Type B pancreatic cell (in vitro differentiated cells): Measurements from ENCODE around the gene FAM78A. TPM values are rescaled to one million over a fixed set of nuclear protein-coding genes. Genes with fewer than 3 reads are reported as not detected.

ENCODE experiments used
- DNase-seq: peaks from one replicate; pipeline ENCODE4 v3.0.0; 2021; ENCODE audit warnings: mixed read lengths; ENCODE audit not compliant: unreplicated experiment; ENCODE audit errors: extremely low spot score
- H3K27ac Mint-ChIP-seq: 2 replicates; pipeline ENCODE4 v1.8.0; 2021; ENCODE audit warnings: mild to moderate bottlenecking, mixed read lengths
- H3K27me3 Mint-ChIP-seq: 2 replicates; pipeline ENCODE4 v1.8.0; 2021; ENCODE audit warnings: mixed read lengths
- H3K36me3 Mint-ChIP-seq: 2 replicates; pipeline ENCODE4 v1.8.0; 2021; ENCODE audit warnings: mixed read lengths
- H3K4me1 Mint-ChIP-seq: one replicate; pipeline ENCODE4 v1.8.0; 2021; ENCODE audit warnings: mixed read lengths; ENCODE audit not compliant: unreplicated experiment
- H3K4me3 Mint-ChIP-seq: 2 replicates; pipeline ENCODE4 v1.8.0; 2021; ENCODE audit warnings: mild to moderate bottlenecking, mixed read lengths
- H3K9me3 Mint-ChIP-seq: 2 replicates; pipeline ENCODE4 v1.8.0; 2021; ENCODE audit warnings: mixed read lengths
- long read RNA-seq: library from polyadenylated mRNA; unstranded; transcript quantifications from one replicate; pipeline ENCODE4 v2.0.0, GENCODE V29; 2020
- total RNA-seq: library from RNA; stranded (reverse); gene quantifications from 2 replicates; pipeline ENCODE4 v1.2.1, GENCODE V29; 2021; ENCODE audit warnings: low replicate concordance
- TF ChIP-seq, protein P1 (sequence below): fragments of 200-600 bp; sonication (generic); conservative IDR thresholded peaks from 2 replicates; pipeline ENCODE4 v1.5.0; 2021; ENCODE audit warnings: antibody characterized with exemption, mild to moderate bottlenecking

FAM78A gene, protein sequence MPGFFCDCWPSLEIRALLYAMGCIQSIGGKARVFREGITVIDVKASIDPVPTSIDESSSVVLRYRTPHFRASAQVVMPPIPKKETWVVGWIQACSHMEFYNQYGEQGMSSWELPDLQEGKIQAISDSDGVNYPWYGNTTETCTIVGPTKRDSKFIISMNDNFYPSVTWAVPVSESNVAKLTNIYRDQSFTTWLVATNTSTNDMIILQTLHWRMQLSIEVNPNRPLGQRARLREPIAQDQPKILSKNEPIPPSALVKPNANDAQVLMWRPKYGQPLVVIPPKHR
- 0.79 and 1.9 TPM in 2 replicates for total RNA-seq
- long read RNA-seq = 0 reads

DNA sequence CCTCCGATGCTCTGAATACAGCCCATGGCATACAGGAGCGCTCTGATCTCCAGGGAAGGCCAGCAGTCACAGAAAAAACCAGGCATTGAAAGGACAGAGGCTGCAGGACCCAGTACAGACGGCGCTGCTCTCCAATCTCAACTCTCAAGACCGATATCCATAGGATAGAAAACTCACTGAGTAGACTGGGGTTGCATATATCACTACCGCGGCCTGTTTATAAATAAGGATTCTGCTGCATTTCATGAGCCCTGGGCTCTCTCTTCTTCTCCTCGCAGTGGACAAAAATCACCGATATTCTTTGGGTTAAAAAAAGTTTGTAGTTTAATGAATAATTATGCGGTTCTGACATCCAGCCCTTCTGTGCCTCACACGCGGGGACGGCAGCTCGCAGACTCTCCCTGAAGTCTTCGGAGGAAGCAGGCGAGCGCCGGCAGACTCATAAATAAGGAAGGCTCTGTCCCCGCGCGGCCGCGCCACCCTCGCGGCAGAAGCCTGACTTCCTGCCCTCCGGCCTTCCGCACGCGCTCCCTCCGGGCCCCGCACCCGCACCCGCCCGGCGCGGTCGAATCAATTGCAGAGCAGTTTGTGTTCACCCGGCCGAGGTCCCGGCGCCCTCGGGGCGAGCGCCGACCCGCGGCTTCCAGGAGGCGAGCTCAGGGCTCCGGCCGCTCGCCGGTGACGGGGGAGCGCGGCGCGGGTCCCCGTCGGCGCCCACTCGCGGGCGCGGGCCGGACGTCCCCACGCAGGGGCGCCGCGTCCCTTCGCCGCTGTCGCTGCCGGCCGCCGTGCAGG lies at the start of gene FAM78A:
Gene FAM78A (minus strand): TSS at position 417 of the 795 bp plus-strand sequence. CDS start 331 bp downstream, at position 86.
- Mint-ChIP-seq H3K4me1 (no peaks in the 10 kb centered on the region), H3K9me3 (no peaks in the 10 kb centered on the region), H3K36me3 (no peaks in the 10 kb centered on the region), H3K27ac (no peak within 1 kb of the TSS), H3K27me3 (peaks cover 56% of the 10 kb centered on the region), H3K4me3 (peak within 1 kb of the TSS; percentile 39)
- TF ChIP-seq, protein P1, sequence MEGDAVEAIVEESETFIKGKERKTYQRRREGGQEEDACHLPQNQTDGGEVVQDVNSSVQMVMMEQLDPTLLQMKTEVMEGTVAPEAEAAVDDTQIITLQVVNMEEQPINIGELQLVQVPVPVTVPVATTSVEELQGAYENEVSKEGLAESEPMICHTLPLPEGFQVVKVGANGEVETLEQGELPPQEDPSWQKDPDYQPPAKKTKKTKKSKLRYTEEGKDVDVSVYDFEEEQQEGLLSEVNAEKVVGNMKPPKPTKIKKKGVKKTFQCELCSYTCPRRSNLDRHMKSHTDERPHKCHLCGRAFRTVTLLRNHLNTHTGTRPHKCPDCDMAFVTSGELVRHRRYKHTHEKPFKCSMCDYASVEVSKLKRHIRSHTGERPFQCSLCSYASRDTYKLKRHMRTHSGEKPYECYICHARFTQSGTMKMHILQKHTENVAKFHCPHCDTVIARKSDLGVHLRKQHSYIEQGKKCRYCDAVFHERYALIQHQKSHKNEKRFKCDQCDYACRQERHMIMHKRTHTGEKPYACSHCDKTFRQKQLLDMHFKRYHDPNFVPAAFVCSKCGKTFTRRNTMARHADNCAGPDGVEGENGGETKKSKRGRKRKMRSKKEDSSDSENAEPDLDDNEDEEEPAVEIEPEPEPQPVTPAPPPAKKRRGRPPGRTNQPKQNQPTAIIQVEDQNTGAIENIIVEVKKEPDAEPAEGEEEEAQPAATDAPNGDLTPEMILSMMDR = no peak
- DNase-seq = no peak

DNA sequence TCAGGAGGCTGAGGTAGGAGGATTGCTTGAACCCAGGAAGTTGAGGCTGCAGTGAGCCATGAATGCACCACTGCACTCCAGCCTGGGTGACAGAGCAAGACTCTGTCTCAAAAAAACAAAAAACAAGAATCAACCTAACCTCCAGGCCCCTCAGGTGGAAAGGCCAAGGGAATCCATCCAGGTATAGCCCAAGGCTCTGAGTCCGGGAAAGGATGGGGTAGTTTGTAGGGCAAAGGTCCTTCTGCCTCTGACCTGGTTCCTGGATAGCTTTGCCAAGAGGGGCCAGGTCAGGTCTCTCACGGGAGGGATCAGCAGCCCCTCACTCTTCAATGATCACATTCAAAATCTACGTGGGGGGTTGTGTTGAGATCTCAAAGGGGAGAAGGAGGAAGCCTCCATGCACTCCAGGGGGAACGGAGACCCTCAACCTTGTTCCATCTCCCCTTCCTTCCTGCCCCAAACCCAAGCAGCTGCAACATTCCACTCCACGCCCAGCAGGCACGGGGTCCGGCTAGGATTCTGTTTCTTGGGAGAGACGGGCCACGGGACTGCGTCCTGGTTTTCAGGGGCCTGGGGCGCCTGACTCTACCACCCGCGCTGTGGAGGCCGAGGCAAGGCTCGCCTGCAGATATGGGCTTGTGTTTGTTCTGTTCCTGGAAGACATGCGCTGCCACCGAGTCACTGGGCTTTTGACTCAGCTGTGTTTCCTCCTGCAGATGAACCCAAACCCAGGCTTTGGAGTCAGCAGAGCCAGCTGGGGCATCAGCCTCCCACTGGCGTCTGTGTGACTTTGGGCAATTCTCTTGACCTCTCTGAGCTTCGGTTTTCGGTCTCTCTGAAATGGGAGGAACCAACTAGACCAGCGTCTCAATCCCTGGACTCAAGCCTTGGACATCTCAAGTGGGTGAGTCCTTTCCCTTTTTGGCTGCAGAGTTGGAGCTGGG lies 48.7 kb upstream of the FAM78A start:
- Mint-ChIP-seq H3K27ac (no peak overlapping the region), H3K9me3 (no peaks in the 10 kb centered on the region), H3K27me3 (no peaks in the 10 kb centered on the region), H3K4me3 (no peak overlapping the region), H3K4me1 (no peaks in the 10 kb centered on the region), H3K36me3 (no peaks in the 10 kb centered on the region)
- TF ChIP-seq, protein P1 = no peak
- no peak for DNase-seq

DNA sequence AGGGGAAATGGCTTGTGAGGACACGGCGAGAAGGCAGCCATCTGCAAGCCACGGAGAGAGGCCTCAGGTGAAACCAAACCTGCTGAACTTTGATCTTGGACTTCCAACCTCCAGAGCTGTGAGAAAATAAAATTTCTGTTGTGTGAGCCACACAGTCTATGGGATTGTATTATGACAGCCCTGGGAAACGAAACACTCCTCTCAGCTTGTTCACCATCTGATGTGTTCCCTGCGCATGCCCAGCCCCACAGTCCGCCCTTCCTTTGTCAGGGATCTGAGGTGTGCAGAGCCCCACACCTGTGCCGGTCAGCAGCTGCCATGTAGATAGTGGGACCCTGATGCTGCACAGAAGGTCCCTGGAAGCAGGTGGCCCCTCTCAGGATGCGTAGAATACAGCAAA lies 47.3 kb upstream of the FAM78A start:
- Mint-ChIP-seq H3K36me3 (no peaks in the 10 kb centered on the region), H3K4me1 (peaks cover under 1% of the 10 kb centered on the region), H3K9me3 (no peaks in the 10 kb centered on the region), H3K27ac (no peak overlapping the region), H3K27me3 (no peaks in the 10 kb centered on the region), H3K4me3 (no peak overlapping the region)
- no peak for DNase-seq
- TF ChIP-seq, protein P1 = no peak

DNA sequence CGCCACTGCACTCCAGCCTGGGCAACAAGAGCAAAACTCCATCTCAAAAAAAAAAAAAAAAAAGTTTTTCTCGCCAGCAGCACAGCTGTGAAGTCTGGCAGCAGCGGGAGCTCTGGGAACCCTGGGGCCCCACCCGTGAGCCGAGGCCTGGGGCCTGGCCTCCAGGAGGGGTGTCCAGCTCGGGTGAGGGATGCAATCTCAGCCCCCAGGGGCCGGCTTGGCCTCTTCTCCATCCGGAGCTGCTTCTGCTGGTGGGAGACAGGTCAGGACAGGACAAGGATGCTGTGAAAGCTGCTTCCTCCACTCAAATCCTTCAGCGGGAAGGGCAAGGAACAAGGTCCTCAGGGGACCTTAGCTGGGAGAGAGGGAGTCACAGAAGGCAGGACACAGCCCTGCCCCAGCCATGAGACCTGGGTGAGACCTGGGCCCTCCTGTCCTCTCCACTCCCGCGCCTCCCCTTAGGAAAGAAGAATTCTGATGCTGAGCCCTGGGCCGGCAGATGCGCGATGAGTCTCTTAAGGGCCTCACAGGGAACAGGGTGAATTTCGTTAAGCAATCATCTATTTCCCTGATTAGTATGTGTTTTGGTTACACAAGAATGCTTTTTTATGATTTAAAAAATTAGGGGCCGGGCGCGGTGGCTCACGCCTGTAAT lies 43.8 kb upstream of the FAM78A start:
- Mint-ChIP-seq H3K4me3 (no peak overlapping the region), H3K27ac (no peak overlapping the region), H3K27me3 (no peaks in the 10 kb centered on the region), H3K4me1 (peaks cover 6% of the 10 kb centered on the region), H3K9me3 (no peaks in the 10 kb centered on the region), H3K36me3 (no peaks in the 10 kb centered on the region)
- TF ChIP-seq, protein P1 = no peak
- no peak for DNase-seq

DNA sequence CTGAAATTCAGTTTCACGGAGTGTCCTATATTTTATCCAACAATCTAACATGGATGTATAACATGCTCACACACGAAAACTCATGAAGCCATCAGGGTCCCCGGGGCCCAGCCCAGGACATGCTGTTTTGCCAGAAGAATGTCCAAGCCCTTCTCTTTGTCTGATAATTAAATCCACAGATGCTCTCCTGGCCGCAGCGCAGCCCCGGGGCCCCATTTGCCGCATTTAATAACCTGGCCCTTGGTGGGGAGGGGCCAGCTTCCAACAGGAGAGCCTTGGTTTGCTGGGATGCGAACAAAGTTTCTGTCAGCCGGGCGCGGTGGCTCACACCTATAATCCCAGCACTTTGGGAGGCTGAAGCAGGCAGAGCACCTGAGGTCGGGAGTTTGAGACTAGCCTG lies 43.2 kb upstream of the FAM78A start:
- no peaks in the 10 kb centered on the region for H3K9me3 Mint-ChIP-seq
- TF ChIP-seq, protein P1 = no peak
- no peak overlapping the region for H3K27ac Mint-ChIP-seq

More for the DNA sequence above, 43.2 kb upstream of the FAM78A start:
- no peak overlapping the region for H3K4me3 Mint-ChIP-seq
- no peaks in the 10 kb centered on the region for H3K27me3 Mint-ChIP-seq
- DNase-seq = no peak
- H3K36me3 Mint-ChIP-seq = no peaks in the 10 kb centered on the region
- peaks cover 6% of the 10 kb centered on the region for H3K4me1 Mint-ChIP-seq
